ENCODE results near the gene AJUBA.

DNA sequence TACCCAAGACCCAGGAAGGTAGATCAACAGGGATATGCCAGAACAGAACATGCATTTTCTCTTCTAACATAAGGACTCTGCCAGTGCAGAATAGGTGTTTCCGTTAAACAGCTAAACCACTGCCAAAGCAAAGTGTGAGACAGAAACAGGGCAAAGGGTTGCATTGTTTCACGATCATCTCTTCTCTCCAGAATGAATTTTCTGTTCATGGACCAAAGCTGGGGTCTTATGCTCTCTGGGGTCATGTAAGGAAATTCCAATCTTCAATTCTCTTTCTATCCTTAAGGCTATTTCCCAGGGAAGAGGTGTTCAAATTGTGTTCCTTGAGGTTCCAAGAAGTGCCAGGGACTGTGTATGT, 41.4 kb upstream of the AJUBA start:
- TF ChIP-seq, protein P1, sequence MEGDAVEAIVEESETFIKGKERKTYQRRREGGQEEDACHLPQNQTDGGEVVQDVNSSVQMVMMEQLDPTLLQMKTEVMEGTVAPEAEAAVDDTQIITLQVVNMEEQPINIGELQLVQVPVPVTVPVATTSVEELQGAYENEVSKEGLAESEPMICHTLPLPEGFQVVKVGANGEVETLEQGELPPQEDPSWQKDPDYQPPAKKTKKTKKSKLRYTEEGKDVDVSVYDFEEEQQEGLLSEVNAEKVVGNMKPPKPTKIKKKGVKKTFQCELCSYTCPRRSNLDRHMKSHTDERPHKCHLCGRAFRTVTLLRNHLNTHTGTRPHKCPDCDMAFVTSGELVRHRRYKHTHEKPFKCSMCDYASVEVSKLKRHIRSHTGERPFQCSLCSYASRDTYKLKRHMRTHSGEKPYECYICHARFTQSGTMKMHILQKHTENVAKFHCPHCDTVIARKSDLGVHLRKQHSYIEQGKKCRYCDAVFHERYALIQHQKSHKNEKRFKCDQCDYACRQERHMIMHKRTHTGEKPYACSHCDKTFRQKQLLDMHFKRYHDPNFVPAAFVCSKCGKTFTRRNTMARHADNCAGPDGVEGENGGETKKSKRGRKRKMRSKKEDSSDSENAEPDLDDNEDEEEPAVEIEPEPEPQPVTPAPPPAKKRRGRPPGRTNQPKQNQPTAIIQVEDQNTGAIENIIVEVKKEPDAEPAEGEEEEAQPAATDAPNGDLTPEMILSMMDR (IDR thresholded peaks at IDR 0.05; ENCODE audit: insufficient read depth, low read depth, low read length) = no peak
- TF ChIP-seq EZH2 (IDR thresholded peaks at IDR 0.05; ENCODE audit: insufficient read depth, low read length) = no peak
